HS-5 (cell line): ENCODE data around the gene PTPRE.

ENCODE experiments used
- DNase-seq: peaks from one replicate; pipeline ENCODE4 v3.0.0-alpha.2; 2012; ENCODE audit warnings: low read depth

Gene PTPRE

DNA sequence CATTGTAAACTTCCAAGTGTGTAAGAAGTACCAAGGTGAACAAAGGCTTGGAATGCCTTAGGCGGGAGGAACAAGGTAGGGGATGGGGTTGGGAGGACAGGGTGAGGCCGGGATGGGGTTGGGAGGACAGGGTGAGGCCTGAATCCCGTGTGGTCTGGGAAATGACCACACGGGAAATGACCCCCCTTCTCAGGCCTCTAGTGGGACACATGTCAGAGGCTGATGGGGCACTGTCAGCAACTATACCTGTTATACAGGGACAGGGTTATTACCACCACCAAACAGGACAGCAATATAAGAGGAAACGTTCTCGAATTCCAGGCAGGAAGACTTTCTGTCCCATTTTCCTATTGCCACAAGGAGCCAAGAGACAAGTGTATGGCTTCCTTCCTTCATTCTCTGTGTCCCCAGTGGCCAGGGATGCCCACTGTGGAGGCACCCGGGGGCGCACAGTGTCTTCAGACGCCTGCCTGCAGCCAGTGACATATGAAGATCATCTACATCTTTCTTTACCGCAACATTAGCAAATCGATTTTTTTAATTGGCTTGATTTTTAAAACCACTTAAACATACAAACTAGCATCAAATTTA lies 218.0 kb downstream of the PTPRE start:
- DNase-seq, result no peak

DNA sequence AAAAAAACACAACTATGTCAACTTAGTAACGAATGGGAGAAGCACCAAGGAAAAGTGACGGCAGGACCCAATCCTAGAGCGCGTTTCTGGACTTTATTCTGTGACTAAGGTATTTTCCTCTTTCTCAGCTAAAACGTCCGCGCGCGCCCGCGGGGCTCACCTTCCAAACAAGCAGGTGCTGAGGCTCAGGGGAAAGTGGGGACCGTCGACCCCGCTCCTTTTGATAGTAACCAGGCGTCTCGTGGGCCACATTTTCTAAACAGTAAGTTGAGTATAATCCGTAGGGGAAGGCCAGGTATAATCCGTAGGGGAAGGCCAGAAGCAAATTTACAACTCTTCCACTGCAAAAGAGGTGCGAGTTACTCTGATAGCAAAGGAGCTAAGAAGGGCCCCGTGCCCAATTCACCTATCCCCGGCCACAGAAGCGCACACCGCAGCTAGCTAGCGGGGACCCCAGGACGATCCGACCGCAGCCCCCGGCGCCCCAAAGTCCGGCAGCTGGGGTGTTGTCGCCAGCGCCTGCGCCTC lies 218.6 kb downstream of the PTPRE start:
- no peak for DNase-seq

DNA sequence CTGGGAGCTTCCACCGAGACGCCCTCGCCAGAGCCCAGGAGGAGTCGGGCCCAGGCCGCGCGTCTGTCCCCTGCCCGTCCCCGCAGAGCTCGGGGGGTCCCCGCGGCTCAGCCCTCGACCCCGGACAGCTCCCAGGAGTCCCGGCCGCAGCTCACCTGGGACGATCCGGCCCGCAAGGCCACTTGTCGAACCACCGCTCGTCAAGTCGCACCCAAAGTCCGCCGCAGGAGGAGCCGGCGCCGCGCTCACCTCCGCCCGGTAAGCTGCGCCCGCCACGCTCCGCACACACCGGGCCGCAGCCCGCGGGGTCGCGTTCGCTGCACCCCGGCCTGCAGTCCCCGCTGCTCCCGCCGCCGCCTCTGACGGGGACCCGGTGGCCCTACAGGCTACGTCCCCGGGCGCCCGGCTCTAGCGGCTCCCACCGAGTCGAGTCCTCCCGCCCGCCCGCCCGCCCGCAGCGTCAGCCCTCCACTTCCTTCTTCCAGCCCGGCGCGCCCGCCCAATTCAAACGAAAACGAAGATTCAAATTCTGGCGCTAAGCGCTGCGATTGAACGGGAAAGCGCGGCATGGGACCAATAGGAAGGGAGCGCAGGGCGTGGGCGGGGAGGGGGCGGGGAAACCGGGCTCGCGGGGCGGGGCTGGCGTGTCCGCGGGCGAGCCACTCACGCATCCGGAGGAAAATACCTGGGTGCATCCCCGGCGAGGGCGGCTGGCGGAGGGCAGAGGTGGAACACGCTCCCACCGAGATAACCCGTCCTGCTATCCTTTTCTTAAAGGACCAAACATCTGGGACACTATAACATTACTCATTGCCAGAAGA lies 219.3 kb downstream of the PTPRE start, which contains the start of gene MKI67:
Gene MKI67, minus strand, starts transcription at position 480 of the 821 bp plus-strand sequence. CDS start 756 bp downstream, outside the sequence.
- peak; percentile 58 for DNase-seq

DNA sequence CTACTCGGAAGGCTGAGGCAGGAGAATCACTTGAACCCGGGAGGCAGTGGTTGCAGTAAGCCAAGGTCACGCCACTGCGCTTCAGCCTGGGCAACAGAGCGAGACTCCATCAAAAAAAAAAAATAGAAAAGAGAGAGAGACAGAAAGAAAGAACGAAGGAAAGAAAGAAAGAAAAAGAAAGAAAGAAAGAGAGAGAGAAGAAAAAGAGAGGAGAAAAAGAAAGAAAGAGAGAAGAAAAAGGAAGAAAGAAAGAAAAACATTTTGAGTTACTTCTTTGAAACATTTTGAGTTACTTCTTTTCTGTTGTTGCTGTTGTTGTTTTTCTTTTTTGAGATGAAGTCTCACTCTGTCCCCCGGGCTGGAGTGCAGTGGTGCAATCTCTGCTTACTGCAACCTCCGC lies 221.7 kb downstream of the PTPRE start:
- no peak for DNase-seq

DNA sequence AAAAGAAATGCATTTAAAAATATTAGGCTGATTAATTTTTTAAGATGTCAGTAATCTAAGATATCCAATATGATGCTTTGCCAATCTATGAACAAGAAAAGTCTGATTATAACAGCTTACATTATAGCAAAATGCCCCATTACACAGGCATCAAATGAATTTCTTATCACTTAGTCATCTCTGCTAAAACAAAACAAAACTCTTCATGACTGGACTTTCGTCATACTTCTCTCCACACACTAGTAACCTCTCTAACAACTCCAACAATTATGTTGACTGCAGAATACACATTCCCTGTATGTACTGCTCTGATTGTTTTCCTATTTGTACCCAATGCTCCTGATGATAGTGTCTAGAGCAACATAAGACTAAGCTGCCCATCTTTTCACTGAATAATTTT lies 223.1 kb downstream of the PTPRE start:
- no peak for DNase-seq
